OCI-LY1 (cell line): ENCODE results near the gene CDV3.

ENCODE experiments used
- H2AFZ ChIP-seq: fragments of 200-600 bp; sonication (generic), shearing (Covaris generic); 2 replicates; pipeline ENCODE4 v1.6.0; 2014; ENCODE audit warnings: antibody characterized with exemption, mild to moderate bottlenecking, low read length
- H3F3A ChIP-seq: fragments of 200-600 bp; sonication (generic), shearing (Covaris generic); 2 replicates; pipeline ENCODE4 v1.6.0; 2014; ENCODE audit warnings: mild to moderate bottlenecking, antibody characterized with exemption, low read length, moderate library complexity; ENCODE audit not compliant: insufficient read depth
- H3K27ac ChIP-seq: fragments of 200-600 bp; sonication (generic); 2 replicates; pipeline ENCODE4 v1.5.1; 2014; ENCODE audit warnings: low read length, mixed run types, mild to moderate bottlenecking, low read depth; ENCODE audit not compliant: poor library complexity, severe bottlenecking
- H3K27me3 ChIP-seq: fragments of 200-600 bp; sonication (generic); 2 replicates; pipeline ENCODE4 v1.6.0; 2014; ENCODE audit warnings: antibody characterized with exemption, mild to moderate bottlenecking, low read length, moderate library complexity; ENCODE audit not compliant: insufficient read depth
- H3K36me3 ChIP-seq: fragments of 200-600 bp; sonication (generic); 2 replicates; pipeline ENCODE4 v1.6.1; 2014; ENCODE audit warnings: mild to moderate bottlenecking, antibody characterized with exemption, low read length, moderate library complexity, mixed read lengths; ENCODE audit not compliant: insufficient read depth
- H3K4me1 ChIP-seq: fragments of 200-600 bp; sonication (generic); 2 replicates; pipeline ENCODE4 v1.5.1; 2014; ENCODE audit warnings: mild to moderate bottlenecking, low read length, moderate library complexity; ENCODE audit not compliant: insufficient read depth, severe bottlenecking
- H3K4me2 ChIP-seq: fragments of 200-600 bp; sonication (generic), shearing (Covaris generic); 2 replicates; pipeline ENCODE4 v1.6.1; 2014; ENCODE audit warnings: low read length
- H3K4me3 ChIP-seq: fragments of 200-600 bp; sonication (generic); 2 replicates; pipeline ENCODE4 v1.5.1; 2014; ENCODE audit warnings: low read length, low read depth, mild to moderate bottlenecking, mixed read lengths; ENCODE audit not compliant: poor library complexity, severe bottlenecking
- H3K79me2 ChIP-seq: fragments of 200-600 bp; shearing (Covaris generic); 2 replicates; pipeline ENCODE4 v1.6.1; 2016; ENCODE audit warnings: mixed run types, low read length, mixed read lengths; ENCODE audit not compliant: insufficient read depth
- H3K9ac ChIP-seq: fragments of 200-600 bp; sonication (generic), shearing (Covaris generic); 2 replicates; pipeline ENCODE4 v1.6.1; 2014; ENCODE audit warnings: mild to moderate bottlenecking, low read length, mixed read lengths
- H3K9me2 ChIP-seq: fragments of 200-600 bp; sonication (generic), shearing (Covaris generic); 2 replicates; pipeline ENCODE4 v1.6.1; 2014; ENCODE audit warnings: low read depth, mild to moderate bottlenecking, low read length, mixed read lengths
- H3K9me3 ChIP-seq: fragments of 200-600 bp; shearing (Covaris generic); 2 replicates; pipeline ENCODE4 v1.6.1; 2014; ENCODE audit warnings: low read length, mixed read lengths
- H4K20me1 ChIP-seq: fragments of 200-600 bp; sonication (generic), shearing (Covaris generic); 2 replicates; pipeline ENCODE4 v1.6.0; 2016; ENCODE audit warnings: mild to moderate bottlenecking, low read length; ENCODE audit not compliant: insufficient read depth
- EZH2 ChIP-seq: fragments of 200-600 bp; sonication (generic), shearing (Covaris generic); IDR thresholded peaks from 2 replicates; pipeline ENCODE4 v1.8.0; 2017; ENCODE audit warnings: borderline replicate concordance, mixed run types, mild to moderate bottlenecking, antibody characterized with exemption, low read length, moderate library complexity, mixed read lengths
- TF ChIP-seq, protein P1 (sequence below): fragments of 200-600 bp; sonication (generic), shearing (Covaris generic); IDR thresholded peaks from 2 replicates; pipeline ENCODE4 v1.5.1; 2017; ENCODE audit warnings: mild to moderate bottlenecking, antibody characterized with exemption, low read length, moderate library complexity, mixed read lengths

CDV3 gene

DNA sequence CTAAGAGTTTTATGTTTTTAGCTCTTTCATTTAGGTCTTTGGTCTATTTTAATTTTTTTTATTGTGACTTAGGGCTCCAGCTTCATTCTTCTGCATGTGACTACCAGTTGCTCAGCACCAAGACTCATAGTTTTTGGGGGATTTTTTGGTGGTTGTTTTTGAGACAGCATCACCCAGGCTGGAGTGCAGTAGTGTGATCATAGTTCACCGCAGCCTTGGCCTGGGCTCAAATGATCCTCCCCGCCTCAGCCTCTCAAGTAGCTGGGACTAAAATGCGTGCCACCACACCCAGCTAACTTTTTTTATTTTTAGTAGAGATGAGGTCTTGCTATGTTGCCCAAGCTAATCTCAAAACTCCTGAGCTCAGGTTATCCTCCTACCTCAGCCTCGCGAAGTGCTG, 19.4 kb downstream of the CDV3 start:
- no peak overlapping the region for H3K9ac ChIP-seq
- no peaks in the 10 kb centered on the region for H3K9me3 ChIP-seq
- peaks cover 18% of the 10 kb centered on the region for H3K4me1 ChIP-seq
- no peaks in the 10 kb centered on the region for H3K27me3 ChIP-seq
- no peaks in the 10 kb centered on the region for H3K9me2 ChIP-seq
- H3K27ac ChIP-seq, result peak overlapping the region; percentile 68
- H3K4me3 ChIP-seq, result no peak overlapping the region
- peaks cover 28% of the 10 kb centered on the region for H3F3A ChIP-seq
- TF ChIP-seq EZH2, result no peak
- TF ChIP-seq, protein P1, sequence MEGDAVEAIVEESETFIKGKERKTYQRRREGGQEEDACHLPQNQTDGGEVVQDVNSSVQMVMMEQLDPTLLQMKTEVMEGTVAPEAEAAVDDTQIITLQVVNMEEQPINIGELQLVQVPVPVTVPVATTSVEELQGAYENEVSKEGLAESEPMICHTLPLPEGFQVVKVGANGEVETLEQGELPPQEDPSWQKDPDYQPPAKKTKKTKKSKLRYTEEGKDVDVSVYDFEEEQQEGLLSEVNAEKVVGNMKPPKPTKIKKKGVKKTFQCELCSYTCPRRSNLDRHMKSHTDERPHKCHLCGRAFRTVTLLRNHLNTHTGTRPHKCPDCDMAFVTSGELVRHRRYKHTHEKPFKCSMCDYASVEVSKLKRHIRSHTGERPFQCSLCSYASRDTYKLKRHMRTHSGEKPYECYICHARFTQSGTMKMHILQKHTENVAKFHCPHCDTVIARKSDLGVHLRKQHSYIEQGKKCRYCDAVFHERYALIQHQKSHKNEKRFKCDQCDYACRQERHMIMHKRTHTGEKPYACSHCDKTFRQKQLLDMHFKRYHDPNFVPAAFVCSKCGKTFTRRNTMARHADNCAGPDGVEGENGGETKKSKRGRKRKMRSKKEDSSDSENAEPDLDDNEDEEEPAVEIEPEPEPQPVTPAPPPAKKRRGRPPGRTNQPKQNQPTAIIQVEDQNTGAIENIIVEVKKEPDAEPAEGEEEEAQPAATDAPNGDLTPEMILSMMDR, result no peak
- H3K79me2 ChIP-seq, result no peaks in the 10 kb centered on the region
- H3K36me3 ChIP-seq, result peaks cover 22% of the 10 kb centered on the region
- H4K20me1 ChIP-seq, result no peaks in the 10 kb centered on the region
- H2AFZ ChIP-seq, result no peak overlapping the region
- no peak overlapping the region for H3K4me2 ChIP-seq

DNA sequence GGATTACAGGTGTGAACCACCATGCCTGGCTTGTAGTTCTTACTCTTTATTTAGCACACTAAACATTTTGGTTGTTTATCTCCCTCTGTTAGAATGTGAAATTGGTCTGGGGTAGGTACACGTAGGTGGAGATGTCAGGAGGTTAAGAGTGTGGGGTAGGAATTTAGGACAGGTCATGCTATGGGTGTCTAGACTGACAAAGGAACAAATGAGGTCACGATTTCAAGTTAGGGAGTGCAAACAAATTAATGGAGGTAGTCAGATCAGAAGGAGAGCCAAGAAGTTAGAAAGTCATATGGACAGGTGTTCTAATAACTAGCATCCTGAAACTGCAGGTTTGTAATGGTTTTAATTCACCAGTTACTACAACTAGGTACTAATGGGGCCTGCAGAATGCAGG, 19.8 kb downstream of the CDV3 start:
- H3K9me3 ChIP-seq, result no peaks in the 10 kb centered on the region
- peaks cover 18% of the 10 kb centered on the region for H3K36me3 ChIP-seq
- no peak overlapping the region for H3K9ac ChIP-seq
- H3K9me2 ChIP-seq, result no peaks in the 10 kb centered on the region
- no peaks in the 10 kb centered on the region for H3K79me2 ChIP-seq
- peak overlapping the region; percentile 68 for H3K27ac ChIP-seq
- H3K4me3 ChIP-seq, result no peak overlapping the region
- no peaks in the 10 kb centered on the region for H3K27me3 ChIP-seq
- H3F3A ChIP-seq, result peaks cover 28% of the 10 kb centered on the region
- H3K4me1 ChIP-seq, result peaks cover 18% of the 10 kb centered on the region
- H3K4me2 ChIP-seq, result no peak overlapping the region
- no peaks in the 10 kb centered on the region for H4K20me1 ChIP-seq
- no peak overlapping the region for H2AFZ ChIP-seq
- TF ChIP-seq, protein P1, result no peak
- no peak for TF ChIP-seq EZH2

DNA sequence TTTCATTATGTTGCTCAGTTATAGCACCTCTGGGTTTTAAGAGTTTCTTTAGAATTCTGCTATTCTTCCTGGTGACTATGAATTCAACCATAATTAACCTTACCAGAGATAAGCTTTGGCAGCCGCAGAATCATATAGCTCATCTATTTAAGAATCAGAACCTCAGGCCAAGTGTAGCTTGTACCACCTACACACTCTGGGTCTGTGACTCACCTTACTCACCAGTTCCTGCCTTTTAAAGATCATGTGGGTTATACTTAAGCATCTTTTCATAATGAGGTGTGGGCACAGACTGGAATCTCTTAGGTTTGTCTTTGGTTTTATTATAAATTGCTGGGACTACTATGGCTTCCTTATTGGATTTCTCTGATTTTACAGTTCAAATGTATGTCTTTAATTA, 21.9 kb downstream of the CDV3 start:
- no peaks in the 10 kb centered on the region for H3K27me3 ChIP-seq
- peaks cover 19% of the 10 kb centered on the region for H3F3A ChIP-seq
- no peak overlapping the region for H3K9ac ChIP-seq
- no peaks in the 10 kb centered on the region for H3K9me3 ChIP-seq
- H3K9me2 ChIP-seq, result no peaks in the 10 kb centered on the region
- no peaks in the 10 kb centered on the region for H4K20me1 ChIP-seq
- no peaks in the 10 kb centered on the region for H3K79me2 ChIP-seq
- no peak overlapping the region for H3K27ac ChIP-seq
- H3K4me1 ChIP-seq, result peaks cover 18% of the 10 kb centered on the region
- H3K36me3 ChIP-seq, result peaks cover 7% of the 10 kb centered on the region; the same call in 1 of the 2 replicates
- TF ChIP-seq EZH2, result no peak
- TF ChIP-seq, protein P1, result no peak
- H3K4me3 ChIP-seq, result no peak overlapping the region
- H3K4me2 ChIP-seq, result no peak overlapping the region
- H2AFZ ChIP-seq, result no peak overlapping the region
